Urothelium cell line (cell line): ENCODE measurements around the gene KRTAP1-4.
"Not testable (repeated sequence)": the region's sequence is repeated elsewhere in the genome, so short reads cannot be mapped to it uniquely, and the experiment has no call there.

Experiments
- DNase-seq: peaks from one replicate; pipeline ENCODE4 v3.0.0; 2011; ENCODE audit warnings: low spot score, mixed read lengths
- FAIRE-seq: peaks from 2 replicates; lab custom pipeline; 2011; peaks lifted over from hg19 to GRCh38; lab: Jason Lieb, UNC

The KRTAP1-4 gene, protein sequence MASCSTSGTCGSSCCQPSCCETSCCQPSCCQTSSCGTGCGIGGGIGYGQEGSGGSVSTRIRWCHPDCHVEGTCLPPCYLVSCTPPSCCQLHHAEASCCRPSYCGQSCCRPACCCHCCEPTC

DNA sequence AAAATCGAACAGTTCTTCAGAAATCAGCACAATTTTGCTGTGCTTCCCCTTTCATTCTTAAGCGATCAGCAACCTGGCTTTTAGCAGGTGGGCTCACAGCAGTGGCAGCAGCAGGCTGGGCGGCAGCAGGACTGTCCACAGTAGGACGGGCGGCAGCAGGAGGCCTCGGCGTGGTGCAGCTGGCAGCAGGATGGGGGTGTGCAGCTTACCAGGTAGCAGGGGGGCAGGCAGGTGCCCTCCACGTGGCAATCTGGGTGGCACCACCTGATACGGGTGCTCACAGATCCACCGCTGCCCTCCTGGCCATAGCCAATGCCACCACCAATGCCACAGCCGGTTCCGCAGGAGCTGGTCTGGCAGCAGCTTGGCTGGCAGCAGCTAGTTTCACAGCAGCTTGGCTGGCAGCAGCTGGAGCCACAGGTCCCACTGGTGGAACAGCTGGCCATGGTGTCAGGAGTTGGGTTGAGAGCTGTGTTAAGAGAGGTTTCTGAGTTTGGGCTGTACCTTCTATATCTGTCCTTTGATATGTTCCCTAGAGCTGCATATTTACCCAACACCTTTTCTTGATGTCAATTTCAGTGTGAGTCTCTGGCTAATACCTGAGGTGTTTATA is at the start of gene KRTAP1-4:
Gene KRTAP1-4 (minus strand): TSS at position 563 of the 613 bp plus-strand sequence. CDS start 117 bp downstream, at position 446.
- DNase-seq = no peak
- FAIRE-seq = peak; percentile 70

DNA sequence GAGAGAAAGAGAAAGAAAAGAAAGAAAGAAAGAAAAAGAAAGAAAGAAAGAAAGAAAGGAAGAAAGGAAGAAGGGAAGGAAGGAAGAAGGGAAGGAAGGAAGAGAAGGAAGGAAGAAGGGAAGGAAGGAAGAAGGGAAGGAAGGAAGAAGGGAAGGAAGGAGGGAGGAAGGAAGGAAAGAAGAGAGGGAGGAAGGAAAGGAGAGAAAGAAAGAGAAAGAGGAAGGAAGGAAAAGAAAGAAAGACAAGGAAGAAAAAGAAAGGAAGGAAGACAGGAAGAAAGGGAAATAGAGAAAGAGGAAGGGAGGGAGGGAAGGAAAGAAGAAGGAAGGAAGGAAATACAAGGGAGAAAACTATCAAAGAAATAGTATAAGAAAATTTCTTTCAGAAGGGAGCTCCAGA is 46.8 kb upstream of the KRTAP1-4 start:
- FAIRE-seq (no peak), DNase-seq (no peak)

DNA sequence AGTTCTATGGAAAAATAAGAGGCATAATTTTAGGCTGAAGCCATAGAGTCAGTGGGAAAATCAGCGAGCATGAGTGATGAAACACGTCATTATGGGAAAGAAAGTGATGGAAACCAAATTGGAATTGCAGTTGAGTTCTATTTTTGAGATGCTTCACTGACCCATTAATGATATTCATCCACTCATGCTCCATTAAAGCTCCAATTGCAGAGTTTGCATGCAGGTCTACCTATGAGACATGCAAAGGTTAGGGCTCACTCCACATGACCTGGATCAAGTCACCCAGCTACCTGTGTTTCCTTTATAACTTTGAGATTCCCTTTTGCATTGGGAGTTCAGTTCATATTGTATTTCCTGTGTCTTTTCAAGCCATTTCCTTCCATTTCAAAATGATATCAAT is 43.7 kb upstream of the KRTAP1-4 start:
- FAIRE-seq (no peak), DNase-seq (no peak)

DNA sequence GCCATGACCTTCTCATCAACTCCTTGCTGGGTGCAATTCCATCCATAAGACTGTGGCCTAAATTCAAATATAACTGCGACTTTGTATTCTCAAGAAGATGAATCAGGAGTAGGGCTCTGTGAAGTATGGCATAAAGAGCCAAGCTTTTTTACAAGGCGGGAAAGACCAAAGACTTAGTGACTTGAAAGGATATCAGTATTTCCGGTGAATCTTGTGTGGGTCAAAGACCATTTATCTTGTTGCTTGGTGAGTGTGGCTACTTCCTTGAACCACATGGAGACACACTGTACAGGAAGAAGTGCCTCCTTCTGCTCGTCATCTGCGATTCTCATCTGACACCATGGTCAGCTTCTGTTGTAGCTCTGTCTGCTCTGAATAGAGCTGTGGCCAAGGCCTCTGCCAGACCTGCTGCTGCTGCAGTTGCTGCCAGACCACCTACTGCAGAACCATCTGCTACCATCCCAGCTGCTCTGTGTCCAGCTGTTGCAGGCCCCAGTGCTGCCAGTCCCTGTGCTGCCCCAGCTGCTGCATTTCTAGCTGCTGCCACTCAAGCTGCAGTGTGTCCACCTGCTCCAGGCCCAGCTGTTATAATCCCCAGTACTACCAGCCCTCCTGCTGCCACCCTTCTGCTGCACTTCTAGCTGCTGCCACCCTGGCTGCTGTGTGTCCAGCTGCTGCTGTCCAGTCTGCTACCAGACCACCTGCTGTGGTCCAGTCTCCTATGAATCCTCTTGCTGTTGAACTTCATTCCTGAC is 41.8 kb upstream of the KRTAP1-4 start:
- DNase-seq = no peak
- no peak for FAIRE-seq

DNA sequence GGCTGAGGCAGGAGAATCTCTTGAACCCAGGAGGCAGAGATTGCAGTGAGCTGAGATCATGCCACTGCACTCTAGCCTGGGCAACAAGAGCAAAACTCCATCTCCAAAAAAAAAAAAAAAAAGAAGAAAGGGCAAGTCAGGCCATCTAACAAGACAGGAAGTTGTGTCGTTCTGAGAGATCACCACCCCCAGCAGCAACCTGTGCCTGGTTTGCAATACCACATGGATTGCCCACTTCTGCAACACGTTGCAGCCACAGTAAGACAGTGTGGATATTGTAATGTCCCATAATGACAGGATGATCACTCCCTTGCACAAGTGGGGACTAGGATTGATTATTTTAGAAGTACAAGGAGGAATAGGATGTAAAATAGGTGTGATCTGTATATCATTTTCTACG is 39.0 kb upstream of the KRTAP1-4 start:
- FAIRE-seq = peak; percentile 48
- DNase-seq = no peak

DNA sequence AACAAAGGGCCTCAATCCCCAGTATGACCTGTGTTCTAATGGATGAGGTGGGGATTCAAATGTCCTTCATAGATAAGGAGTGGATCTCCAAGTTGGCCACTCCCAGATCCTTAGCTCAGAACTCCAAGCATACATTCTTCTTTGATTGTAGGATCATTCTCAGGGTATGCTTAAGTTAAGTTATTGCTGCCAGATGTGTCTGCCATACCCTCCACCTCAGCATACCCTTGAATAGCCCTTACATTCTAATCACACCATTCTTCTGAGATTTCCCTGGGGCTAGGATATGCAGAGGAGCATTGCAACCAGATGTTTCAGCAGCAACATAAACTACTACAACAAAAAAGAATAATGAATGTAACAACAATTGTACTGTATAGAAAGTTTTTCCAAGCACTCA is 37.3 kb upstream of the KRTAP1-4 start:
- FAIRE-seq (no peak), DNase-seq (no peak)

DNA sequence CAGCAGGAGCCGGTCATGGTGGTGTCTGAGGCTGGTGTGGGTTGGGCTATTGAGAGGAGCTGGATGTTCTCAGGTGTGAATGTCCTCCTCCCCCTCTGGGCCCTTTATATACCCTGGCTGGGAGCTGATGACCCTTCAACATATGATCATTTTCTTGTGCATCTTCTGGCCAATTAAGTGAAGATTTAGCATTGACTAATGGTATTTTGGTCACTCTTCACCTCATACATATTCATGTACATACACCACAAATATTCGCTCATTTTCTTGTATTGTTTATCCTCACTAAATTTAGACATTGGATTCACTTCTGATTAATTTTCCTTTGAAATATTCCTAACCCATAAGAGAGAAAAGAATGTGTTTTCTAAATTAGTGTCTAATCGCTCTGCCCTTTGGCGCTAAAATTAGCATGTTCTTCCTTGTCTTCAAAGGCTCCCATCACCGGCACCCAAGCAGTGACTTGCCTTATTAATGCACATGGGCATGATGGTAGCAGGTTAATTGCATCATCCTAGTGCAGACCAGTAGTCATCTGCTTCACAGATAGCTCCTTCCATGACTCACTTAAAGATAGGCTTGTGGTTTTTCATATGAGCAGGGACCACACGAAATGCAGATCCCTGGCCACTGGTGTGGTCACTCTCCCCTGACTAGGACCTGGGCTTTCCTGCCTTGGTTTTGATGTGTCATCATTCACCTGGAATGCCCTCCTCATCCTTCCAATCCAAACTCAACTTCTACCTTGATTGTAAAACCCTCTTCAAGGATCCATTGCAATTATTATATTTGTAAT is 36.0 kb upstream of the KRTAP1-4 start, which contains the start of gene KRTAP2-4:
Gene KRTAP2-4 (minus strand): TSS at position 51 of the 796 bp plus-strand sequence. CDS start 34 bp downstream, at position 17.
- peak; percentile 65 for DNase-seq
- FAIRE-seq = peak; percentile 55

DNA sequence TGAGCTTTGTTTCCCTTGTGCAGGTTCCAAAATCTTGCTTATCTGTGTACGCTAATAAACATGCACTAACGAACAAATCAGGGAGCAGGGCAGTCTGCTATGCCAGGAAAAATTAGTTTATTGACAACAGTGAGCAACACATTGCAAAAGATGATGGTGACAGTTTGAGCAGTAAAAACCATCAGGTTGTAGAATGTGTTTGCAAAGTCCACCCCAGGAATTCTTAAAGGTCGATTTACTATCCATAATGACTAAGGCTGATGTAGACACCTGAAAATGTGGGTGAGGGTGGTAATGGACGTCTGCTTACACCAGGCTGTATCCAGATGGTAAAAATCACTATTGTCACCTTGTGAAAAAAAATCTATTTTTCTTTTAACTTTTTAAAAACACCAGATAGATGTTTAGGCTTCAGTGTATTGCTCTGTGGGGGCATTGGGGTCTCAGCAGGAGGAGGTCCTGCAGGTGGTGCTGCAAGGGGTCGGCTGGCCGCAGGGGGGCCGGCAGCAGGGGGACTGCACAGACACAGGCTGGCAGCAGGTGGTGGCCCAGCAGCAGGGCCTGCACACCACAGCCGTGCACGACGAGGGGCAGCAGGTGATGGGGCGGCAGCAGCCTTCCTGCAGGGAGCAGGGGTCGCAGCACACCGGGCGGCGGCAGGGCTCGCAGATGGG is 35.2 kb upstream of the KRTAP1-4 start:
- not testable (repeated sequence) for FAIRE-seq, DNase-seq

DNA sequence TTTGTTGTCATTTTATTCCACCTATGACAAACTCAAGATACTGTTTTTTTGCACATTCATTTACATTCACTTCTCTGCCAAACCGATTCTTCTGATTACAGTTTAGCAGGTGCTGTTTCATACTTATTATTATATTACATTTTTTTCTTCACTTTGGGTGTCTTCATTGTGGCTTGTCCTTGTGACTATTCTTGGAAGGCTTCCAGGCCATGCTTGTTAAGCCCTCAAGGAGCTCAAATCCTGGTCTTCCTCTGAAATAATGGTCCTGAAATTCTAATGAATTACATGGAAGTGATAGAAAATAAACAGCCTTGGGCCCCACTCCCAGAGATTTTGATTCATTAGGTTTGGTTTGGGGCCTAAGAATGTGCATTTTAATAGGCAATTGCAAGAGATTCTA is 34.3 kb upstream of the KRTAP1-4 start:
- FAIRE-seq = no peak

DNA sequence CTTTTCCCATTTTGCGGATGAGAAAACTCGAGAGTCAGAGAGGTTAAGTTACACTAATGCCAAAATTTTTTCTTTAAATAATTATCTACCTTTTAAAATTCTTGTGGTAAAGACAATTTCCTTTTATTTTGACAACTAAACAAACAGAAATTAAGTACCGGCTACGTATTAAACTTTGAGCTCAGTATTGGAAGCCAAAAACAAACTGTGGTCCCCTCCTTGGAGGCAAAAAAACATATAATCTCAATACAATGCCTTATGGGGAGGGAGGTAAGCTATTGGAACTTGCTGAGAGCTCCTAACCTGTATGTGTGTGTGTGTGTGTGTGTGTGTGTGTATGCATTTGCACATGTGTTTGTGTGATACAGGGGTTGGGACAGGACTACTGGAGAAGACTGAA is 33.5 kb upstream of the KRTAP1-4 start:
- DNase-seq (no peak), FAIRE-seq (peak; percentile 59)

More for the DNA sequence above, 34.3 kb upstream of the KRTAP1-4 start:
- DNase-seq = no peak

DNA sequence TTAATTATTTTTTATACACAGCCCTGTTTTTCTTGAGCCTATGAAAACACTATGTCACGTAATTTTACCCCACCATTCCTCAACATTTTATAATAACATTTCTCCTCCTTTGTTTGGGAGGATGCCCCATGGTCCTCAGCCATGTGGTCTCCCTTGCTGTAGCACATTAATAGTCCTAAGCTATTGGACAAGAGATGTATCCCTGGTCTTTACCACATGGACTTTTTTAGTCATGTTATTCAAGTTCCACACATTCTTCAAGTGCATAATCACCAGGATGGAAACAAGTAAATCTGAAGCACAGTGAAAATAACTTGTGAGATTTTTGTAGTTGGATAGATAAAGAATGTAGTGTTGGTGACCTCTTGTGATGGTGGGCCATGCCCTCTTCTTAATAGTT is 32.0 kb upstream of the KRTAP1-4 start:
- DNase-seq = peak; percentile 50
- FAIRE-seq = no peak

DNA sequence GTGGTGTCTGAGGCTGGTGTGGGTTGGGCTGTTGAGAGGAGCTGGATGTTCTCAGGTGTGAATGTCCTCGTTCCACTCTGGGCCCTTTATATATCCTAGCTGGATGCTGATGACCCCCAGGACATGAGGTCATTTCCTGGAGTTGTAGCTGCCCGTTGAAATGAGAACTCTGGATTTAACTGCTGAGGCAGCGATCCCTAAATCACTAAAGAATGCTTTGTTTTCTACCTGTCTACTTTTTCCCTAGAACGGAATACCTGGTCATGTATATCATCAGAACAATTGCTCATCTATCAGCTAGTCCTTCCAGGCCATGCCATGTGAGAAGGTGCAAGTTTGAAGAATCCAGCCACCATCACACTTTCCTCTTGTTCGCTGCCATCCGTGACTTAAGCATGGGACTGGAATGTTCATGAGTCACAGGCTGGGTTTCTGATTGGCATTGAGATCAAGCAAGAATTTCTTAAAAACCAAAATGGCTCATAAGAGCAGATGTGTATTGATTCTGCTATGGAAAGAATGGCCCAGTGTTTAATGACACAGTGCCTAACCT is 30.1 kb upstream of the KRTAP1-4 start, which contains the start of gene KRTAP2-3:
Gene KRTAP2-3 (minus strand): TSS at position 63 of the 553 bp plus-strand sequence. CDS start 64 bp downstream, outside the sequence.
- peak; percentile 78 for DNase-seq
- FAIRE-seq = peak; percentile 77

DNA sequence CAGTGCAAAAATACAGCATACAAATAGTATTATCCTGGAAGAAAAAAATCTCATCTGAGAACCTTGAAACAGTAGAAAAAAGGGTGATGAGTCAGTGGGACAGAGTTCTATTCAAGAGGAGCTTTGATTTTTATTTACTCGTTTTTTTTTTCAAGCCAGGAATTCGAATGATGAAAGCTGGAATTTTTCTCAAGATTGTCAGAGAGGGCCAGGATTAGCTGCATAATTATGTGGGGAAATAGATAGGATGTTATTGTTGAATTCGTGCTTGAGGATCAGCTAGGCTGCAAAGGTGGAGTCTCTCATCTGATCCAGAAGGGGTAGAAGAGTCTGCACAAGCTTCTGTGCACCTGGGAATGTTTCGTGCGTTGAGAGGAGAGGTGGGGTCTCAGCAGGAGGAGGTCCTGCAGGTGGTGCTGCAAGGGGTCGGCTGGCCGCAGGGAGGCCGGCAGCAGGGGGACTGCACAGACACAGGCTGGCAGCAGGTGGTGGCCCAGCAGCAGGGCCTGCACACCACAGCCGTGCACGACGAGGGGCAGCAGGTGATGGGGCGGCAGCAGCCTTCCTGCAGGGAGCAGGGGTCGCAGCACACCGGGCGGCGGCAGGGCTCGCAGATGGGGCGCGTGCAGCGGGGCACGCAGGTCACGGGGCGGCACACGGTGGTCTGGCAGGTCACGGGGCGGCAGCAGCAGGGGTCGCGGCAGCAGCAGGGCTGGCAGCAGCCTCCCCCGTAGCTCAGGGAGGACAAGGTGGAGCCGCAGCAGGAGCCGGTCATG is 29.5 kb upstream of the KRTAP1-4 start:
- not testable (repeated sequence) for FAIRE-seq
- DNase-seq = peak; percentile 47

DNA sequence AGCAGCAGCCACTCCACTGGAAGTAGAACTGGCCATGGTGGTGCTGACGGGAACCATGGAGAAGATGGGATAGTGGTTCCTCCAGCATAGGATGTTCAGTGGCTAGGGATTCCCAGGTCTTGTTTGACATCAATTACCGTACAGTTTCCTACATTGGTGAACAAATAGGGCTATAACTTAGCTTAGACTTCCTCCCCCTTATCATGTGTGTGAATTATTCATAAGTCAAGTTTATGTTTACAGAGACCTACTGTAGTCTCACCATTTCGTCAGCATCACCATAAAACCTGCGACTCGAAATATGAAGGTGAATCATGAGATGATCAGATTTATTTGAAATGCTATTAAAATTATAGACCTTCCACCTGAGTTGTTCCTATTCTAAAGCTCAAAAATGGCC is 28.7 kb upstream of the KRTAP1-4 start:
- DNase-seq = no peak
- no peak for FAIRE-seq

DNA sequence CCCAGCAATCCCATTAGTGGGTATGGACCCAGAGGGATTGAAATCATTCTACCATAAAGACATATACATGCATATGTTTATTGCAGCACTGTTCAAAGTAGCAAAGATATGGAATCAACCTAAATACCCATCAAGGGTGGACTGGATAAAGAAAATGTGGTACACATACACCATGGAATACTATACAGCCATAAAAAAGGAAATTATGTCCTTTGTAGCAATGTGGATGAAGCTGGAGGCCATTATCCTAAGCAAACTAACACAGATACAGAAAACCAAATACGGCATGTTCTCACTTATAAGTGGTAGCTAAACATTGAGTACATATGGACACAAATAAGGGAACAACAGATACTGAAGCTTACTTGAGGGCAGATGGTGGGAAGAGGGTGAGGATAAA is 27.6 kb upstream of the KRTAP1-4 start:
- DNase-seq = no peak
- FAIRE-seq = no peak

DNA sequence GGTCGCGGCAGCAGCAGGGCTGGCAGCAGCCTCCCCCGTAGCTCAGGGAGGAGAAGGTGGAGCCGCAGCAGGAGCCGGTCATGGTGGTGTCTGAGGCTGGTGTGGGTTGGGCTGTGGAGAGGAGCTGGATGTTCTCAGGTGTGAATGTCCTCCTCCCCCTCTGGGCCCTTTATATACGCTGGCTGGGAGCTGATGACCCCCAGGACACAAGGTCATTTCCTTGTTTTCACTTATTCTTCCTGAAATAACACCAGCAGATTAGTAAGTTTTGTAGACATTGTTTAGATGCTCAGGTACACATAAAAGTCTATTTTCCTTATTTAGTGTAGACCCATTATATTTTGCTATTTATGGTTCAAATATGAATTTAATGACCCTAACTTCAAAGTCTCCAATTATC is 25.1 kb upstream of the KRTAP1-4 start, which contains the start of gene KRTAP2-2:
Gene KRTAP2-2 (minus strand): TSS at position 101 of the 400 bp plus-strand sequence. CDS start 19 bp downstream, at position 82.
- DNase-seq = not testable (repeated sequence)

DNA sequence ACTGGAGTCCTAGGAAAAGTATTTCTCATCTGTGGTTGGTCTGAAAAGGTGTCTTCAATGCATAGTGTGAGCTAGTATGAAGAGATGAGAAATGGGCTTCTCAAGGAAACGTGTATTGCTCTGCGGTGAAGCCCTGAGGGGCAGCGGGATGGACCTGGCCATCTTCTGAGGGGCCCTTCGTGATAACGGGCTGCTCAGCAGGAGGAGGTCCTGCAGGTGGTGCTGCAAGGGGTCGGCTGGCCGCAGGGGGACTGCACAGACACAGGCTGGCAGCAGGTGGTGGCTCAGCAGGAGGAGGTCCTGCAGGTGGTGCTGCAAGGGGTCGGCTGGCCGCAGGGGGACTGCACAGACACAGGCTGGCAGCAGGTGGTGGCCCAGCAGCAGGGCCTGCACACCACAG is 24.6 kb upstream of the KRTAP1-4 start:
- not testable (repeated sequence) for FAIRE-seq, DNase-seq

More for the DNA sequence above, 25.1 kb upstream of the KRTAP1-4 start, which contains the start of gene KRTAP2-2:
- not testable (repeated sequence) for FAIRE-seq

DNA sequence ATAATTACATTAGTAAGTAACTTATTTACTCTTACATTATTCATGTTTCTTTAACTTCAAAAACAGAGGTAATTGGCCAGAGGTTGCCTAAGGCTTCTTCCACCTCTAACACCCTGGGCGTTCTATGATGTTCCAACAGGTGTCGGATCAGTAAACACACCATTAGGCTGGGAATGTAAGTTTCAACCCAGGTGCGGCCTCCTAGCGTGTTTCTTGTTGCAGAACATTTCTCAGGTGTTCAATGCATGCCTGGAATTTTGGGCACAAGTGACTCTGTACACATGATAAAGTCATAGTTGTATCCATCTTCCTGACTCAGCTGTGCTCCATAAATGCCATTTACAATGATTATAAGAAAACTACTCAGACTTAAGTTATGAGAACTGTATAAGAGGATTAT is 24.0 kb upstream of the KRTAP1-4 start:
- no peak for FAIRE-seq
- no peak for DNase-seq

DNA sequence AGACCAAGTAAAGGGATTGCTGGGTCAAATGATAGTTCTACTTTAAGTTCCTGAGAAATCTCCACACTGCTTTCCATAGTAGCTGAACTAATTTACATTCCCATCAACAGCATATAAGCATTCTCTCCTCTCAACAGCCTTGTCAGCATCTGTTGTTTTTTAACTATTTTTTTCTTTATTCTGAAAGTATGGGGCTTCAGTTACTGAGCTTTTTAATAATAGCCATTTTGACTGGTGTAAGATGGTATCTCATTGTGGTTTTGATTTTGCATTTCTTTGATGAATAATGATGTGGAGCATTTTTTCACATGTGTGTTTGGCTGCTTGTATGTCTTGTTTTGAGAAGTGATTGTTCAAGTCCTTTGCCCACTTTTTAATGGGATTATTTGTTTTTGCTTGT is 22.6 kb upstream of the KRTAP1-4 start:
- DNase-seq (no peak), FAIRE-seq (no peak)
